ENCODE results near the gene ZC3HAV1.

The ZC3HAV1 gene

GRCh38 chr7:139004321-139005090 lies 105.0 kb downstream of the ZC3HAV1 start:
- no peak for DNase-seq

DNA sequence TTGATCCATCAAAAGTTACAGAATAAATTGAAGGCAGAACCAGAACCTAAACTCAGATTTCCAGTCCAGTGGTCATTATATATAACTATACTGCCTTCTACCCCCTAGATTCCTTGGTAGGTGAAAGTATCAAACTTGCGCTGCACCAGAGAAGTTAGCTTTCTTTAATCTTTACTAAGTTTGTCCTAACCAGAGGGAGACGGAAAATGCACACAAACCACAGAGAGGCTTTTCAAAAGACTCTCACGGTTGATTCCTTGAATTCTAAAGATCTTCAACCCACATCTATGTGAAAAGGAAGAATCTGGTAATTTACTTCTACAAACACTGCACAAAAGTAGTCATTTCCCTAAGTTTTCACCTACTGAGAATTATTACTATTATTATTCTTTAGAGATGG lies 110.1 kb downstream of the ZC3HAV1 start:
- no peak for DNase-seq

Measured in SIG-M5 (cell line).